ENCODE results near the gene PTPN22.
"Not testable (repeated sequence)": the region's sequence is repeated elsewhere in the genome, so short reads cannot be mapped to it uniquely, and the experiment has no call there.

Gene PTPN22

GRCh38 chr1:113860891-113861290 is 10.6 kb downstream of the PTPN22 start:
- Histone ChIP-seq H3K4me1 (ENCODE audit: control insufficient read depth in 1 of 2, insufficient read depth in 2 of 2, low read length in 2 of 2) (peaks cover 3 to 4% of the 10 kb centered on the region in 2 donors), H3K9me3 (ENCODE audit: control insufficient read depth in 1 of 2, low read length in 2 of 2) (no peaks in the 10 kb centered on the region), H3K36me3 (ENCODE audit: control insufficient read depth in 1 of 2, insufficient read depth in 2 of 2, low read length in 2 of 2) (no peaks in the 10 kb centered on the region), H3K4me3 (ENCODE audit: low read depth in 1 of 2, low read length in 2 of 2) (no peak overlapping the region), H3K27ac (ENCODE audit: low read length) (no peak overlapping the region), H3K27me3 (ENCODE audit: low read depth, low read length) (no peaks in the 10 kb centered on the region)

DNA sequence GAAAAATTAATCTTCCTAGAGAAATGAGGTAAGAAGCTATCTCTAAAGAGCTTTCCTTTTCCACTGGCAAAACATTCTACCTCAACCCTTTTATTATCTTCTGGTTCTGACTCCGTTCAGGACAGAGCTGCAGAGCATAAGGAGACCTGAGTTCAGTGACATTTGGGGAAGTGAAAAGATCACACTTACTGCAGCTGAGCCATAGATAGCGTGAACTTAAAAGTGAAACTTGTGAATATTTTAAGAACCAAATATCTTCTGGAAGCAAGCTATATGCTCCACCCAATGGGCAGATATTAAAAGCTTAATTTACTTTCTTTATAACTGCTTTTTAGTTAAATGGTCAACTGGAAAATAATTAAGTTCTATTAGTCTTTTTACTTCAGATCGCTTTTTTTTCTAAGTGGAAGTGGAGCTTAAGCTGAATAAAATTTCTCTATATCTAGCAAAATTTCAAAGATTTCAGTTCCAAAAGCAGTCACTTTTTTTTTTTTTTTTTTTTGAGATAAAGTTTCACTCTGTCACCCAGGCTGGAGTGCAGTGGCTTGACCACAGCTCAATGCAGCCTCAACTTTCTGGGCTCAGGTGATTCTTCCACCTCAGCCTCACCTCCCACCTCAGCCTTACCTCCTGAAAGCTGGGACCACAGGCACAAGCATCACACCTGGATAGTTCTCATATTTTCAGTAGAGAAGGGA is 11.9 kb downstream of the PTPN22 start:
- no peaks in the 10 kb centered on the region for H3K36me3 ChIP-seq (ENCODE audit: control insufficient read depth in 1 of 2, insufficient read depth in 2 of 2, low read length in 2 of 2)
- no peak overlapping the region for H3K27ac ChIP-seq (ENCODE audit: low read length)
- H3K27me3 ChIP-seq (ENCODE audit: low read depth, low read length) = no peaks in the 10 kb centered on the region
- H3K4me1 ChIP-seq (ENCODE audit: control insufficient read depth in 1 of 2, insufficient read depth in 2 of 2, low read length in 2 of 2) = peaks cover 3 to 4% of the 10 kb centered on the region in 2 donors
- no peak overlapping the region for H3K4me3 ChIP-seq (ENCODE audit: low read depth in 1 of 2, low read length in 2 of 2)
- no peaks in the 10 kb centered on the region for H3K9me3 ChIP-seq (ENCODE audit: control insufficient read depth in 1 of 2, low read length in 2 of 2)

DNA sequence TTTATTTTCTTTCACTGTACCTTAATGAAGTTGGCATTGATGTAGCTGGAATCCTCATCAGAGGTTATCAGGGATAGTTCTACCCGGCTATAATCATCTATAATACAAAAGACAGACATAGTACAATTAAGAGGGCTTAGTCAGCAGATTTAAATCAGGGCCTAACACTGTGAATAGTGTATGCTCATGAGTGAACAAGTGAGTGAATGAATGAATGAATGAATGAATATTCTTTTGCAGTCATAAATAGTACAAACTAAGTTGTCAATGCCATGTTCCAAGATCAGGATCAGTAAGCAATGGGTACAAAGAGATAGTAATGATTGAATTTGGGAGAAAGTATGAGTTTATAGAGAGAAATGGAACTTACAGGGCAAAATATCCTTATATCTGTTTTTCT is 12.5 kb downstream of the PTPN22 start:
- Histone ChIP-seq H3K27ac (ENCODE audit: low read length) (no peak overlapping the region), H3K27me3 (ENCODE audit: low read depth, low read length) (no peaks in the 10 kb centered on the region)

GRCh38 chr1:113858418-113858817 is 13.1 kb downstream of the PTPN22 start:
- no peaks in the 10 kb centered on the region for H3K36me3 ChIP-seq (ENCODE audit: control insufficient read depth in 1 of 2, insufficient read depth in 2 of 2, low read length in 2 of 2)
- no peaks in the 10 kb centered on the region for H3K27me3 ChIP-seq (ENCODE audit: low read depth, low read length)
- no peak overlapping the region for H3K4me3 ChIP-seq (ENCODE audit: low read depth in 1 of 2, low read length in 2 of 2)
- H3K27ac ChIP-seq (ENCODE audit: low read length) = no peak overlapping the region
- peaks cover 3 to 4% of the 10 kb centered on the region in 2 donors for H3K4me1 ChIP-seq (ENCODE audit: control insufficient read depth in 1 of 2, insufficient read depth in 2 of 2, low read length in 2 of 2)
- H3K9me3 ChIP-seq (ENCODE audit: control insufficient read depth in 1 of 2, low read length in 2 of 2) = no peaks in the 10 kb centered on the region

More for the DNA sequence above, 12.5 kb downstream of the PTPN22 start:
- Histone ChIP-seq H3K4me1 (ENCODE audit: control insufficient read depth in 1 of 2, insufficient read depth in 2 of 2, low read length in 2 of 2) (peaks cover 3 to 4% of the 10 kb centered on the region in 2 donors), H3K9me3 (ENCODE audit: control insufficient read depth in 1 of 2, low read length in 2 of 2) (no peaks in the 10 kb centered on the region), H3K4me3 (ENCODE audit: low read depth in 1 of 2, low read length in 2 of 2) (no peak overlapping the region), H3K36me3 (ENCODE audit: control insufficient read depth in 1 of 2, insufficient read depth in 2 of 2, low read length in 2 of 2) (no peaks in the 10 kb centered on the region)

DNA sequence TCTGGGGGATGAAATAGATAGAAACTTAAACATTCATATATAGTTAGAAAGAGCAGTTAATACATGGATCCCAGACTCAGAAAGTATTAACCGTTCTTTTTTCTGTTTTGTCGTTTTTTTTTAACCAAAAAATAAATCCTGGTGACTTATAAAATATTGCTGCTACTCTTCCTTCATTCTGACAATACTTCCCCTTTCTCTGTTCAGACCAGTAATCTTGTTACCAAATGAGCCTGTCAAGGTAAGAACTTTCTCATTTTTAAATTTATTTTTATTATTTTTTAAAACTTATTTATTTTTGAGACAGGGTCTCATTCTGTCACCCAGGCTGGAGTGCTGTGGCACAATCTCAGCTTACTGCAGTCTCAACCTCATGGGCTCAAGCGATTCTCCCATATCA is 13.7 kb downstream of the PTPN22 start:
- Histone ChIP-seq H3K4me3 (ENCODE audit: low read depth in 1 of 2, low read length in 2 of 2) (no peak overlapping the region), H3K27me3 (ENCODE audit: low read depth, low read length) (no peaks in the 10 kb centered on the region), H3K27ac (ENCODE audit: low read length) (no peak overlapping the region), H3K4me1 (ENCODE audit: control insufficient read depth in 1 of 2, insufficient read depth in 2 of 2, low read length in 2 of 2) (peaks cover 3 to 4% of the 10 kb centered on the region in 2 donors), H3K9me3 (ENCODE audit: control insufficient read depth in 1 of 2, low read length in 2 of 2) (no peaks in the 10 kb centered on the region), H3K36me3 (ENCODE audit: control insufficient read depth in 1 of 2, insufficient read depth in 2 of 2, low read length in 2 of 2) (no peaks in the 10 kb centered on the region)

DNA sequence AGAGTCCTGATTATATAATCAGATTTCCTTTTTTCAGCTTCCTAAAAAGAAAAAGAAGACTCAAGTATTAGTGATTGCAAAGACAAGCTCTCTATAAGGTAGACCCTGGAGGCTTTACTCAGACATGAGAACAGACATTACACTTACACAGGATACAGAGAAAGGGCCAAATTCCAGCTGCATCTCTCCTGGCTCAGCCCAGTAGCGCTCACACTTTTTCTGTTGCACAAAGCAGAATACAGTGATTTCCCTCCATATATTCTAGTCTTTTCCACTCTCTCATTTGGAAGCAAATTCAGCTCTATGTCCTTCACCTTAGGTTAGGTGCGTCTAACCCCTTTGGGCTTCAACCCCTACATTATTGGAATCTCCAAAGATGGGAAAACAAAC is 15.1 kb downstream of the PTPN22 start:
- H3K9me3 ChIP-seq (ENCODE audit: control insufficient read depth in 1 of 2, low read length in 2 of 2) = no peaks in the 10 kb centered on the region
- no peaks in the 10 kb centered on the region for H3K36me3 ChIP-seq (ENCODE audit: control insufficient read depth in 1 of 2, insufficient read depth in 2 of 2, low read length in 2 of 2)
- H3K27me3 ChIP-seq (ENCODE audit: low read depth, low read length) = no peaks in the 10 kb centered on the region
- H3K27ac ChIP-seq (ENCODE audit: low read length) = no peak overlapping the region
- H3K4me3 ChIP-seq (ENCODE audit: low read depth in 1 of 2, low read length in 2 of 2) = no peak overlapping the region
- H3K4me1 ChIP-seq (ENCODE audit: control insufficient read depth in 1 of 2, insufficient read depth in 2 of 2, low read length in 2 of 2) = peaks cover 3 to 4% of the 10 kb centered on the region in 2 donors

GRCh38 chr1:113855630-113856400 is 15.7 kb downstream of the PTPN22 start:
- H3K9me3 ChIP-seq (ENCODE audit: control insufficient read depth in 1 of 2, low read length in 2 of 2) = no peaks in the 10 kb centered on the region
- H3K27me3 ChIP-seq (ENCODE audit: low read depth, low read length) = no peaks in the 10 kb centered on the region
- peaks cover 3 to 4% of the 10 kb centered on the region in 2 donors for H3K4me1 ChIP-seq (ENCODE audit: control insufficient read depth in 1 of 2, insufficient read depth in 2 of 2, low read length in 2 of 2)
- no peaks in the 10 kb centered on the region for H3K36me3 ChIP-seq (ENCODE audit: control insufficient read depth in 1 of 2, insufficient read depth in 2 of 2, low read length in 2 of 2)
- no peak overlapping the region for H3K4me3 ChIP-seq (ENCODE audit: low read depth in 1 of 2, low read length in 2 of 2)
- H3K27ac ChIP-seq (ENCODE audit: low read length) = no peak overlapping the region

GRCh38 chr1:113854234-113854633 is 17.3 kb downstream of the PTPN22 start:
- Histone ChIP-seq H3K4me3 (ENCODE audit: low read depth in 1 of 2, low read length in 2 of 2) (no peak overlapping the region), H3K27me3 (ENCODE audit: low read depth, low read length) (no peaks in the 10 kb centered on the region), H3K27ac (ENCODE audit: low read length) (no peak overlapping the region), H3K9me3 (ENCODE audit: control insufficient read depth in 1 of 2, low read length in 2 of 2) (no peaks in the 10 kb centered on the region), H3K4me1 (ENCODE audit: control insufficient read depth in 1 of 2, insufficient read depth in 2 of 2, low read length in 2 of 2) (no peaks in the 10 kb centered on the region), H3K36me3 (ENCODE audit: control insufficient read depth in 1 of 2, insufficient read depth in 2 of 2, low read length in 2 of 2) (no peaks in the 10 kb centered on the region)

DNA sequence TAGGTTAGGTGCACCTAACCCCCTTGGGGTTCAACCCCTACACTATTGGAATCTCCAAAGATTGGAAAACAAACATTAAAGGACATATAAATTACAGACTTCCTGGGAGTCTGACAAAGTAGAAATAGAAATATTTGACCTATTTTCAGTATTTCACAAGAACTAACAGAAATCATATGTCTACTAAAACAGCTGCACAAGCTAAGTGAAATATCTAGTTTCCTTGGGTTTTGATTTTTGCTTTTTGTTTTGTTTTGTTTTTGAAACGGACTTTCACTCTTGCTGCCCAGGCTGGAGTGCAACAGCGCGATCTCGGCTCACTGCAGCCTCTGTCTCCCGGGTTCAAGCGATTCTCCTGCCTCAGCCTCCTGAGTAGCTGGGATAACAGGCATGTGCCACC is 18.8 kb downstream of the PTPN22 start:
- H3K27ac ChIP-seq (ENCODE audit: low read length); H3K36me3 ChIP-seq (ENCODE audit: control insufficient read depth in 1 of 2, insufficient read depth in 2 of 2, low read length in 2 of 2); H3K4me1 ChIP-seq (ENCODE audit: control insufficient read depth in 1 of 2, insufficient read depth in 2 of 2, low read length in 2 of 2); H3K4me3 ChIP-seq (ENCODE audit: low read depth in 1 of 2, low read length in 2 of 2); H3K9me3 ChIP-seq (ENCODE audit: control insufficient read depth in 1 of 2, low read length in 2 of 2); H3K27me3 ChIP-seq (ENCODE audit: low read depth, low read length): not testable (repeated sequence)

DNA sequence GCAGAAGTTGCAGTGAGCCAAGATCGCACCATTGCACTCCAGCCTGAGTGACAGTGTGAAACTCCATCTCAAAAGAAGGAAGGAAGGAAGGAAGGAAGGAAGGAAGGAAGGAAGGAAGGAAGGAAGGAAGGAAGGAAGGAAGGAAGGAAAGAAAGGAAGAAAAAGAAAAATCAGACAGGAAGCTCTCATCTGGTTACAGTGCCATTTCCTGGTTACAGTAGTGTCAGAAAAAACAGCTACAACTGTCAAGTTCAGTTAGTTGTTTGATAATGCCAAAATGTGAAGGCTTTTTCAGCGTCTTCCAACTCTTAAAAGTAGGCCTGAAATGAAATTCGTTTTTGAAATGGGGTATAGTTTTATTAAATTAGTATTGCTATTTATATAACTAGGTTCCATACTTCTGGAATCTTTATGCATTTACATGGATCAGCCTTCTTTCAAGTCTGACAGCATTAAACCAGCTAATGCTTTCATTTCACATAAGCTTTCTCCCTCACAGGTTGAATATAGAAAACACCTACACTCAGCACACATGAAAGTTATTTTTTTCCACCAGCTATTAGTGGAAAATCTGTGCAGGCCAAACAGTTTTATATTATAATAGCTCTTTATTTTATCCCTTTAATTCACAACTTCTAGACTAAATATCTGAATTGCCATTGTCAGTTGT is 21.2 kb downstream of the PTPN22 start:
- Histone ChIP-seq H3K27me3 (ENCODE audit: low read depth, low read length) (no peaks in the 10 kb centered on the region), H3K27ac (ENCODE audit: low read length) (no peak overlapping the region), H3K36me3 (ENCODE audit: control insufficient read depth in 1 of 2, insufficient read depth in 2 of 2, low read length in 2 of 2) (no peaks in the 10 kb centered on the region), H3K4me1 (ENCODE audit: control insufficient read depth in 1 of 2, insufficient read depth in 2 of 2, low read length in 2 of 2) (no peaks in the 10 kb centered on the region), H3K9me3 (ENCODE audit: control insufficient read depth in 1 of 2, low read length in 2 of 2) (no peaks in the 10 kb centered on the region), H3K4me3 (ENCODE audit: low read depth in 1 of 2, low read length in 2 of 2) (no peak overlapping the region)

DNA sequence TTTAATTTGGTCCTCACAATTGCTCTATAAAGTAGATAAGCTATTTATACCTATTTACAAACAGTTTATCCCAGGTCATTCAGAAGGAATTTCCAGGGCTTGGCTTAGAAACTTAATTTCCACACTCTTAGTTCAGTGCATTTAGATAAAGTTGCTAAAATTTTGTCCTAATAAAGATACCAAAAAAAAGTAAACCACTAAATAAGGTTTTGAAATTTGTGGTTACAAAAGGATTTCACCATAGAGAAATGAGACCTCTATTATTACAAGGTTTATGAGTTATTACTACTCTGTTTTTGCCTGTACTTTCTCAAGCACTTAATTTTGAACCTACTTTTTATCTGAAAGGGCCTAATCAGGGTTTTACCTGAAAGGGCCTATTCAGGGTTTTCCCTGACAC is 22.4 kb downstream of the PTPN22 start:
- no peaks in the 10 kb centered on the region for H3K27me3 ChIP-seq (ENCODE audit: low read depth, low read length)

More for the DNA sequence above, 22.4 kb downstream of the PTPN22 start:
- Histone ChIP-seq H3K4me3 (ENCODE audit: low read depth in 1 of 2, low read length in 2 of 2) (no peak overlapping the region), H3K36me3 (ENCODE audit: control insufficient read depth in 1 of 2, insufficient read depth in 2 of 2, low read length in 2 of 2) (no peaks in the 10 kb centered on the region), H3K4me1 (ENCODE audit: control insufficient read depth in 1 of 2, insufficient read depth in 2 of 2, low read length in 2 of 2) (no peaks in the 10 kb centered on the region), H3K9me3 (ENCODE audit: control insufficient read depth in 1 of 2, low read length in 2 of 2) (no peaks in the 10 kb centered on the region), H3K27ac (ENCODE audit: low read length) (no peak overlapping the region)

All from muscle layer of duodenum (tissue), 2 donors.